Neural progenitor cell (in vitro differentiated cells): ENCODE data around the gene DPF3. TPM values are rescaled to one million over a fixed set of nuclear protein-coding genes. Genes with fewer than 3 reads are reported as not detected.

Source experiments
- DNase-seq: peaks from one replicate; pipeline ENCODE4 v3.0.0-alpha.2; 2016; ENCODE audit warnings: low spot score
- H2AFZ ChIP-seq: fragments of 200-600 bp; sonication (generic); replicated peaks from 2 replicates; pipeline ENCODE4 v1.6.1; 2016; ENCODE audit warnings: antibody characterized with exemption
- H3F3A ChIP-seq: fragments of 200-600 bp; sonication (generic); 2 replicates; pipeline ENCODE4 v1.6.1; 2016; ENCODE audit warnings: antibody characterized with exemption, low read depth
- H3K27ac ChIP-seq: fragments of 200-600 bp; sonication (generic); 2 replicates; pipeline ENCODE4 v1.5.1; 2016; ENCODE audit warnings: mild to moderate bottlenecking
- H3K27me3 ChIP-seq: fragments of 200-600 bp; sonication (generic); 2 replicates; pipeline ENCODE4 v1.6.1; 2016; ENCODE audit warnings: mild to moderate bottlenecking, moderate library complexity
- H3K36me3 ChIP-seq: fragments of 200-600 bp; sonication (generic); 2 replicates; pipeline ENCODE4 v1.5.1; 2016
- H3K4me1 ChIP-seq: fragments of 200-600 bp; sonication (generic); 2 replicates; pipeline ENCODE4 v1.6.1; 2016; ENCODE audit warnings: mixed run types
- H3K4me2 ChIP-seq: fragments of 200-600 bp; sonication (generic); 2 replicates; pipeline ENCODE4 v1.6.1; 2016
- H3K4me3 ChIP-seq: fragments of 200-600 bp; sonication (generic); 2 replicates; pipeline ENCODE4 v1.5.1; 2016
- H3K79me2 ChIP-seq: fragments of 200-600 bp; sonication (generic); 2 replicates; pipeline ENCODE4 v1.6.1; 2016; ENCODE audit warnings: low read depth
- H3K9ac ChIP-seq: fragments of 200-600 bp; sonication (generic); 2 replicates; pipeline ENCODE4 v1.6.1; 2016
- H3K9me3 ChIP-seq: fragments of 200-600 bp; sonication (generic); 2 replicates; pipeline ENCODE4 v1.5.1; 2016; ENCODE audit warnings: low read depth
- H4K20me1 ChIP-seq: fragments of 200-600 bp; sonication (generic); 2 replicates; pipeline ENCODE4 v1.6.1; 2016; ENCODE audit warnings: low read depth
- H3K27ac Mint-ChIP-seq: 3 replicates; pipeline ENCODE4 v1.8.0; 2021; ENCODE audit warnings: mixed read lengths
- H3K27me3 Mint-ChIP-seq: 2 replicates; pipeline ENCODE4 v1.8.0; 2022; ENCODE audit warnings: low read depth, mild to moderate bottlenecking, inconsistent platforms, moderate library complexity, mixed read lengths; ENCODE audit not compliant: insufficient read depth
- H3K36me3 Mint-ChIP-seq: 3 replicates; pipeline ENCODE4 v1.8.0; 2021; ENCODE audit warnings: mixed read lengths
- H3K4me1 Mint-ChIP-seq: 3 replicates; pipeline ENCODE4 v1.8.0; 2021; ENCODE audit warnings: mixed read lengths
- H3K4me3 Mint-ChIP-seq: 3 replicates; pipeline ENCODE4 v1.8.0; 2021; ENCODE audit warnings: mild to moderate bottlenecking, moderate library complexity, mixed read lengths
- H3K9me3 Mint-ChIP-seq: 3 replicates; pipeline ENCODE4 v1.8.0; 2020; ENCODE audit warnings: mixed read lengths
- CTCF ChIP-seq: fragments of 200-600 bp; sonication (generic); IDR thresholded peaks from 2 replicates; pipeline ENCODE4 v1.5.1; 2017; ENCODE audit warnings: antibody characterized with exemption, mild to moderate bottlenecking
- EZH2 ChIP-seq: fragments of 200-600 bp; sonication (generic); IDR thresholded peaks from 2 replicates; pipeline ENCODE4 v1.6.1; 2017; ENCODE audit warnings: antibody characterized with exemption, mild to moderate bottlenecking, moderate library complexity
- EZH2phosphoT487 ChIP-seq: fragments of 200-600 bp; sonication (generic); IDR thresholded peaks from 2 replicates; pipeline ENCODE4 v1.6.1; 2017; ENCODE audit warnings: antibody characterized with exemption
- total RNA-seq: library from RNA; depleted of rRNA; stranded (reverse); fragments of >200 nt; gene quantifications from 2 replicates; pipeline ENCODE4 v1.2.3, GENCODE V29; 2015; ENCODE audit warnings: low replicate concordance

The DPF3 gene
- total RNA-seq, 1 donor from 2014 or later, result not detected

GRCh38 chr14:72741826-72742117 lies 152.1 kb downstream of the DPF3 start:
- no peaks in the 10 kb centered on the region for H3K36me3 Mint-ChIP-seq
- TF ChIP-seq CTCF, result no peak
- no peak for TF ChIP-seq EZH2phosphoT487
- TF ChIP-seq EZH2, result no peak
- H3K27ac ChIP-seq, result no peak overlapping the region
- no peaks in the 10 kb centered on the region for H3K9me3 Mint-ChIP-seq
- H3K4me1 Mint-ChIP-seq, result peaks cover 6% of the 10 kb centered on the region
- no peaks in the 10 kb centered on the region for H3K27me3 ChIP-seq
- DNase-seq, result no peak
- no peak overlapping the region for H3K9ac ChIP-seq
- peaks cover 13% of the 10 kb centered on the region for H3K27me3 Mint-ChIP-seq
- no peak overlapping the region for H3K4me2 ChIP-seq
- H3K4me1 ChIP-seq, result peaks cover 6% of the 10 kb centered on the region
- no peaks in the 10 kb centered on the region for H3K9me3 ChIP-seq
- no peak overlapping the region for H2AFZ ChIP-seq
- no peaks in the 10 kb centered on the region for H3F3A ChIP-seq
- H4K20me1 ChIP-seq, result no peaks in the 10 kb centered on the region
- H3K36me3 ChIP-seq, result no peaks in the 10 kb centered on the region
- H3K4me3 ChIP-seq, result no peak overlapping the region
- no peaks in the 10 kb centered on the region for H3K79me2 ChIP-seq
- no peak overlapping the region for H3K4me3 Mint-ChIP-seq
- H3K27ac Mint-ChIP-seq, result no peak overlapping the region

GRCh38 chr14:72740966-72741825 lies 152.7 kb downstream of the DPF3 start:
- no peak for DNase-seq
- no peaks in the 10 kb centered on the region for H3K27me3 ChIP-seq
- Mint-ChIP-seq H3K27me3 (peaks cover 13% of the 10 kb centered on the region), H3K4me3 (no peak overlapping the region), H3K36me3 (no peaks in the 10 kb centered on the region), H3K4me1 (peaks cover 6% of the 10 kb centered on the region), H3K27ac (no peak overlapping the region), H3K9me3 (no peaks in the 10 kb centered on the region)
- no peak overlapping the region for H3K9ac ChIP-seq
- no peak overlapping the region for H3K27ac ChIP-seq
- H3K4me2 ChIP-seq, result no peak overlapping the region
- no peak overlapping the region for H3K4me3 ChIP-seq
- H3F3A ChIP-seq, result no peaks in the 10 kb centered on the region
- H4K20me1 ChIP-seq, result no peaks in the 10 kb centered on the region
- no peak for TF ChIP-seq EZH2
- TF ChIP-seq EZH2phosphoT487, result no peak
- TF ChIP-seq CTCF, result no peak
- H2AFZ ChIP-seq, result no peak overlapping the region
- no peaks in the 10 kb centered on the region for H3K9me3 ChIP-seq
- no peaks in the 10 kb centered on the region for H3K79me2 ChIP-seq
- peaks cover 6% of the 10 kb centered on the region for H3K4me1 ChIP-seq
- no peaks in the 10 kb centered on the region for H3K36me3 ChIP-seq

GRCh38 chr14:72740504-72740961 lies 153.4 kb downstream of the DPF3 start:
- Mint-ChIP-seq H3K4me3 (no peak overlapping the region), H3K27me3 (peaks cover 13% of the 10 kb centered on the region), H3K9me3 (no peaks in the 10 kb centered on the region), H3K4me1 (peaks cover 6% of the 10 kb centered on the region), H3K36me3 (no peaks in the 10 kb centered on the region), H3K27ac (no peak overlapping the region)
- H3F3A ChIP-seq, result no peaks in the 10 kb centered on the region
- no peak overlapping the region for H3K4me3 ChIP-seq
- no peaks in the 10 kb centered on the region for H3K9me3 ChIP-seq
- no peaks in the 10 kb centered on the region for H3K36me3 ChIP-seq
- H3K4me1 ChIP-seq, result peaks cover 6% of the 10 kb centered on the region
- H3K27me3 ChIP-seq, result no peaks in the 10 kb centered on the region
- no peak for DNase-seq
- H2AFZ ChIP-seq, result no peak overlapping the region
- no peak overlapping the region for H3K9ac ChIP-seq
- no peaks in the 10 kb centered on the region for H3K79me2 ChIP-seq
- H3K4me2 ChIP-seq, result no peak overlapping the region
- H3K27ac ChIP-seq, result no peak overlapping the region
- no peaks in the 10 kb centered on the region for H4K20me1 ChIP-seq
- TF ChIP-seq EZH2phosphoT487 (no peak), CTCF (no peak), EZH2 (no peak)
